ENCODE results near the gene SIM2.

GRCh38 chr21:36753556-36753955 is 54.6 kb downstream of the SIM2 start:
- no peak for TF ChIP-seq EZH2 (IDR thresholded peaks at IDR 0.05; ENCODE audit: borderline replicate concordance, insufficient read depth, low read depth, low read length, poor library complexity, severe bottlenecking)
- TF ChIP-seq, protein P1, sequence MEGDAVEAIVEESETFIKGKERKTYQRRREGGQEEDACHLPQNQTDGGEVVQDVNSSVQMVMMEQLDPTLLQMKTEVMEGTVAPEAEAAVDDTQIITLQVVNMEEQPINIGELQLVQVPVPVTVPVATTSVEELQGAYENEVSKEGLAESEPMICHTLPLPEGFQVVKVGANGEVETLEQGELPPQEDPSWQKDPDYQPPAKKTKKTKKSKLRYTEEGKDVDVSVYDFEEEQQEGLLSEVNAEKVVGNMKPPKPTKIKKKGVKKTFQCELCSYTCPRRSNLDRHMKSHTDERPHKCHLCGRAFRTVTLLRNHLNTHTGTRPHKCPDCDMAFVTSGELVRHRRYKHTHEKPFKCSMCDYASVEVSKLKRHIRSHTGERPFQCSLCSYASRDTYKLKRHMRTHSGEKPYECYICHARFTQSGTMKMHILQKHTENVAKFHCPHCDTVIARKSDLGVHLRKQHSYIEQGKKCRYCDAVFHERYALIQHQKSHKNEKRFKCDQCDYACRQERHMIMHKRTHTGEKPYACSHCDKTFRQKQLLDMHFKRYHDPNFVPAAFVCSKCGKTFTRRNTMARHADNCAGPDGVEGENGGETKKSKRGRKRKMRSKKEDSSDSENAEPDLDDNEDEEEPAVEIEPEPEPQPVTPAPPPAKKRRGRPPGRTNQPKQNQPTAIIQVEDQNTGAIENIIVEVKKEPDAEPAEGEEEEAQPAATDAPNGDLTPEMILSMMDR (IDR thresholded peaks at IDR 0.05), result no peak

Measured in B cell (primary cell).